ENCODE measurements around the gene ELFN1.

Gene ELFN1

GRCh38 chr7:1724118-1724910, 54.2 kb downstream of the ELFN1 start:
- TF ChIP-seq, protein P1, sequence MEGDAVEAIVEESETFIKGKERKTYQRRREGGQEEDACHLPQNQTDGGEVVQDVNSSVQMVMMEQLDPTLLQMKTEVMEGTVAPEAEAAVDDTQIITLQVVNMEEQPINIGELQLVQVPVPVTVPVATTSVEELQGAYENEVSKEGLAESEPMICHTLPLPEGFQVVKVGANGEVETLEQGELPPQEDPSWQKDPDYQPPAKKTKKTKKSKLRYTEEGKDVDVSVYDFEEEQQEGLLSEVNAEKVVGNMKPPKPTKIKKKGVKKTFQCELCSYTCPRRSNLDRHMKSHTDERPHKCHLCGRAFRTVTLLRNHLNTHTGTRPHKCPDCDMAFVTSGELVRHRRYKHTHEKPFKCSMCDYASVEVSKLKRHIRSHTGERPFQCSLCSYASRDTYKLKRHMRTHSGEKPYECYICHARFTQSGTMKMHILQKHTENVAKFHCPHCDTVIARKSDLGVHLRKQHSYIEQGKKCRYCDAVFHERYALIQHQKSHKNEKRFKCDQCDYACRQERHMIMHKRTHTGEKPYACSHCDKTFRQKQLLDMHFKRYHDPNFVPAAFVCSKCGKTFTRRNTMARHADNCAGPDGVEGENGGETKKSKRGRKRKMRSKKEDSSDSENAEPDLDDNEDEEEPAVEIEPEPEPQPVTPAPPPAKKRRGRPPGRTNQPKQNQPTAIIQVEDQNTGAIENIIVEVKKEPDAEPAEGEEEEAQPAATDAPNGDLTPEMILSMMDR (IDR thresholded peaks at IDR 0.05; ENCODE audit: insufficient read depth, low read length, missing control alignments): no peak
- no peak for DNase-seq (ENCODE audit: low read depth, low spot score)
- ChIA-PET CTCF (no interaction called here), POLR2A (no interaction called here)
- H3K4me3 ChIP-seq (ENCODE audit: low read depth, low read length): no peak overlapping the region

DNA sequence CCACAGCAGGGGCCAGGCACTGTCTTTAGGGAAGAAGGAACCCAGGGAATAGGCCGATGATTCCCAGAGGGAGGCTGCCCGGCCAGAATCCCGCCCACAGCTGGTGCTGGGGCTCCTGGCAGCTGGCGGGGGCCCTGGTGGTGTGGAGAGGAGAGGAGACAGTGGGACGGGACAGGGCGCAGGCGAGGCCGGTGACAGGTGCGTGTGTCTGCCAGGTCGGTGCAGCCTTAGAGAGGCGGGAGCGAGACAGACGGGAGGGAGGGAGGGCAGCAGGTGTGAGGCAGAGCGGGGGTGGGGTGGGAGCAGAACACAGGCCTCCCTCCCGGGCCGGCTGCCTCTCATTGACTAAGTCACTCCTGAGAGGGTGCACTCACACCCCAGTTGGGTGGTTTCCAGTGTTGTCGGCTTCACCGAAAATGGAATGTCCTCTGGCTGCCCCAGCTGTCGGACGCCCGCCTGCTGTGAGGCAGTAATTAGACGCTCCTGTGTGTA, 55.2 kb downstream of the ELFN1 start:
- ChIA-PET CTCF (no interaction called here), POLR2A (no interaction called here)
- TF ChIP-seq, protein P1 (IDR thresholded peaks at IDR 0.05; ENCODE audit: insufficient read depth, low read length, missing control alignments): no peak
- no peak for DNase-seq (ENCODE audit: low read depth, low spot score)
- H3K4me3 ChIP-seq (ENCODE audit: low read depth, low read length): no peak overlapping the region

DNA sequence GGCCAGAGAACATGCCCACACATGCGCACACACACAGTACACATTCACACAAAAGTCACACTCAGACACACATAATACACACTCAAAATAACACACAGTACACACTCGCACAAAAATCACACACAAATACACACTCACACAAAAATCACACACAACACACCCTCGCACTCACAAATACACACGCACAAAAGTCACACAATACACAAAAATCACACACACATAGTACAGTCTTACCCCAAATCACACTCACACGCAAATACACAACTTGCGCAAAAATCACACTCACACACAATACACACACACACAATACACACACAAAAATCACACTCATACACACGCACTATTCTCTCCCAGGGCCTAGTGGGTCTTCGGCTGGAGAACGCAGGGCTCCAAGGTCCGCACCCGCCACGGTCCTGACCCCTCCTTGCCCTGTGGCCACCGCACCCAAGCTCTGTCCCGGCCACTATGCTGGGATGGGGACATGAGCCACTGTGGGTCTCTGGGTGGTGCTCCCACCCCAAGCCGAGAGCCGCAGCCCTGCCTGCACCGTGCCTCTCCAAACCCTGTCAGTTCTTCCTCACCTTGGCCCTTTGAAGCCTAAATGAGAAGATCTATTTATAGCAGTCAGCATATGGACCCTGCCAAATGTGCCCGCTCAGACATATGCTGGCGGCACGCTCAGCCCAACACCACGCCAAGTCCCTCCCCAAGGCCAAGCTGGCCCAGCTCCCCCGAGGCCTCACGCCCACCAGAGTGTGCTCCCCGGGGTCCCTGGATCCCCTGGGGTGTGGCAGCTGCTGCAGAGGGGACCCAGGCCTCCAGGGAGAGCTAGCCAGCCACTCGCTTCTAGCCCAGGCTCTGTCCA, 55.9 kb downstream of the ELFN1 start:
- TF ChIP-seq, protein P1 (IDR thresholded peaks at IDR 0.05; ENCODE audit: insufficient read depth, low read length, missing control alignments): no peak
- DNase-seq (ENCODE audit: low read depth, low spot score): no peak
- ChIA-PET POLR2A (no interaction called here), CTCF (no interaction called here)
- H3K4me3 ChIP-seq (ENCODE audit: low read depth, low read length): no peak overlapping the region

DNA sequence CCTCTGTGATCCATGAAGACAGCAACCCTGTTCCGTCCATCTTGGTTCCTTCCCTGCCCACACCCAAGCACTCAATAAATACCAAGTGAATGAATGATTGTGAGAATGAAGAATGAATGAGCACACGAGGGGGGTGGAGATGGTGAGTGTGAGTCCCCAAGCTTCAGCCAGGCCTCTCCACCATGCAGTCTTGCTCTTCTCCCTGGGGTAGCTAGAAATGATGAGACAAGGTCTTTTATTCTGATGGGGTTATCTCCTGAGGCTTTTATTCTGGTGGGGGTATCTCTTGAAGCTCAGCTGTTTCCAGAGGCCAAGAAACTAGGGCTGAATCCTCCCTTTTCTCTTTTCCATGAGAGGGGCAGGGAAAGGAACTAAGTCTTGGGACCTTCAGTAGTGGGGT, 57.0 kb downstream of the ELFN1 start:
- TF ChIP-seq, protein P1 (IDR thresholded peaks at IDR 0.05; ENCODE audit: insufficient read depth, low read length, missing control alignments): no peak
- CTCF ChIA-PET: no interaction called here

DNA sequence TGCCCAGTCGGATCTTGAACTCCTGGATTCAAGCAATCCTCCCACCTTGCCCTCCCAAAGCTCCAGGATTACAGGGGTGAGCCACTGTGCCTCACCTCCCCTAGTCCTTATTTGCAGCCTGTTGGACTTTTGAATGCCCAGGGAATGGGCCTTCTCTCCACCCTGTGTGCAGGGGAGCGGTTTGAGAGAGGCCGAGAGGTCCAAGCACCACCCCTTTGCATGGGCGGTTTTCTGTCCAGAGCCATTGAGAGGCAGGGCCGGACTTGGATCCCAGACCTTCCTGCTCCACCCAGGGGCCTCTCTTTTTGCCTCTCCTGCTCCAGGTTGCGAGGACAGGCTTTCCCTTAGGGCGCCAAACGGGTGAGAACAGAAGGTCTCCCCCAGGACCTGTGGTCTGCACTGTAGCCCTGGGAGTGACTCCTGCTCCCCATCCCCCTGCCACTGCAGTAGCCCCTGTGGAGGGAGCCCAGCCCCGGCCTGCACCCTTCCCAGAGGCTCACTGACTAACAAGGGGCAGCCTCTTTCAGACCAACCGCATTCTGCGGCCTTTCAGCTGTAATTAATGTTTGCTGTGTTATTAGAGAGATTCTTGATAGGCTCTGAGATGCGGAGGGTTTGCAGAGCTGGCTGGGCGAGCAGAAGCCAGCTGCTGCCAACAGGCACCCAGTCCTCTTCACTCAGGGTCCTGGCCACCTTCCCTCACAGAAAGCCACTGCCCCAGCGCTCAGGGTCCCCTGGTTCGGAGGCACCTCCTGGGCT, 57.9 kb downstream of the ELFN1 start:
- ChIA-PET POLR2A (no interaction called here), CTCF (interaction anchor here (1.3 kb wide), 1 partner anchor 18 kb away, joined by 4 read pairs; no protein-coding TSS in a partner anchor)
- TF ChIP-seq, protein P1 (IDR thresholded peaks at IDR 0.05; ENCODE audit: insufficient read depth, low read length, missing control alignments): no peak
- no peak overlapping the region for H3K4me3 ChIP-seq (ENCODE audit: low read depth, low read length)
- DNase-seq (ENCODE audit: low read depth, low spot score): no peak

More for the DNA sequence above, 57.0 kb downstream of the ELFN1 start:
- POLR2A ChIA-PET: no interaction called here
- no peak overlapping the region for H3K4me3 ChIP-seq (ENCODE audit: low read depth, low read length)
- no peak for DNase-seq (ENCODE audit: low read depth, low spot score)
